K562 (cell line): ENCODE measurements around the gene RRBP1.

Experiments used
- CTCF ChIP-seq, 3 experiments: IDR thresholded peaks in 2 of 3; conservative IDR thresholded peaks in 1 of 3; 2 replicates each; pipeline ENCODE4 v1.5.1; 2011 to 2012; ENCODE audit warnings: low read length in 3 of 3, mild to moderate bottlenecking in 3 of 3, control low read depth in 2 of 3, improper control_type of control experiment in 1 of 3, inconsistent platforms in 1 of 3, low read depth in 1 of 3, mixed read lengths in 1 of 3, moderate library complexity in 1 of 3; ENCODE audit not compliant: insufficient read depth in 2 of 3
- EZH2 ChIP-seq: IDR thresholded peaks from 2 replicates; pipeline ENCODE4 v1.6.1; 2012; ENCODE audit warnings: low read depth, mild to moderate bottlenecking, inconsistent platforms, low read length, borderline replicate concordance
- HDAC6 ChIP-seq: IDR thresholded peaks from 2 replicates; pipeline ENCODE4 v1.6.1; 2012; ENCODE audit warnings: low read depth, mild to moderate bottlenecking, control low read depth, inconsistent platforms, low read length, moderate library complexity
- NRF1 ChIP-seq, 2 experiments: fragments of 450-650 bp; IDR thresholded peaks in 1 of 2; conservative IDR thresholded peaks in 1 of 2; 2 replicates each; pipeline ENCODE4 v1.6.1; 2014; ENCODE audit warnings: mild to moderate bottlenecking in 2 of 2
- OTX1 ChIP-seq: fragments of 450-650 bp; formaldehyde crosslinking; IDR thresholded peaks from 2 replicates; pipeline ENCODE4 v1.4.0; 2022; ENCODE audit warnings: mild to moderate bottlenecking
- POLR2A ChIP-seq: fragments of 450-650 bp; conservative IDR thresholded peaks from 2 replicates; pipeline ENCODE4 v1.6.1; 2016
- PRPF4 ChIP-seq: fragments of 200-400 bp; formaldehyde crosslinking; IDR thresholded peaks from one replicate; pipeline ENCODE4 v1.6.1; 2017; ENCODE audit warnings: low read length, low read depth, mild to moderate bottlenecking; ENCODE audit not compliant: insufficient read depth, poor library complexity, severe bottlenecking
- USF2 ChIP-seq: sonication (generic); formaldehyde crosslinking; IDR thresholded peaks from 2 replicates; pipeline ENCODE4 v1.5.0; 2020; ENCODE audit warnings: missing genetic modification reagents

GRCh38 chr20:17668432-17668831, 13.6 kb downstream of the RRBP1 start:
- TF ChIP-seq POLR2A (no peak), NRF1 (conservative IDR thresholded peaks at IDR 0.05 in 1 of 2, IDR thresholded peaks at IDR 0.05 in 1 of 2) (no peak), HDAC6 (no peak), CTCF (IDR thresholded peaks at IDR 0.05 in 2 of 3, conservative IDR thresholded peaks at IDR 0.05 in 1 of 3; ENCODE audit: insufficient read depth in 2 of 3, low read depth in 1 of 3, low read length in 3 of 3) (no peak), EZH2 (no peak), USF2 (CRISPR knock-in tag) (no peak), PRPF4 (no peak), OTX1 (CRISPR knock-in tag) (no peak)
